GM06990 (cell line): Measurements from ENCODE around the gene EML1.

Experiments
- DNase-seq: peaks from one replicate; pipeline ENCODE4 v3.0.0-alpha.2; 2011; ENCODE audit not compliant: insufficient read length; ENCODE audit errors: extremely low read depth
- H3K27me3 ChIP-seq: replicated peaks from 2 replicates; pipeline ENCODE4 v1.6.0; 2011; ENCODE audit warnings: low read length; ENCODE audit not compliant: control insufficient read depth, insufficient read depth
- H3K36me3 ChIP-seq: 2 replicates; pipeline ENCODE4 v1.5.1; 2011; ENCODE audit warnings: low read length; ENCODE audit not compliant: control insufficient read depth, insufficient read depth
- H3K4me3 ChIP-seq: replicated peaks from 2 replicates; pipeline ENCODE4 v1.5.1; 2011; ENCODE audit warnings: low read depth, mild to moderate bottlenecking, control low read depth, low read length
- CTCF ChIP-seq: IDR thresholded peaks from 2 replicates; pipeline ENCODE4 v1.5.1; 2011; ENCODE audit warnings: low read length, control low read depth, mild to moderate bottlenecking, inconsistent platforms; ENCODE audit not compliant: insufficient read depth, poor library complexity, severe bottlenecking

Gene EML1

GRCh38 chr14:99928963-99929362 lies 135.8 kb downstream of the EML1 start:
- H3K4me3 ChIP-seq, result no peak overlapping the region
- H3K36me3 ChIP-seq, result no peaks in the 10 kb centered on the region
- H3K27me3 ChIP-seq, result no peaks in the 10 kb centered on the region
- no peak for DNase-seq
- TF ChIP-seq CTCF, result no peak

- Histone ChIP-seq H3K4me3 (no peak overlapping the region), H3K36me3 (no peaks in the 10 kb centered on the region; the same call in 1 of the 2 replicates)
These were observed 136.4 kb downstream of the EML1 start for GRCh38 chr14:99929601-99930000.

GRCh38 chr14:99930420-99931274 lies 137.4 kb downstream of the EML1 start:
- TF ChIP-seq CTCF, result no peak
- Histone ChIP-seq H3K36me3 (no peaks in the 10 kb centered on the region; the same call in 1 of the 2 replicates), H3K27me3 (no peaks in the 10 kb centered on the region), H3K4me3 (no peak overlapping the region)
- DNase-seq, result peak; percentile 81

More at GRCh38 chr14:99929601-99930000, 136.4 kb downstream of the EML1 start:
- TF ChIP-seq CTCF, result no peak
- H3K27me3 ChIP-seq, result no peaks in the 10 kb centered on the region
- DNase-seq, result no peak

GRCh38 chr14:99931308-99931707 lies 138.1 kb downstream of the EML1 start:
- H3K4me3 ChIP-seq, result no peak overlapping the region
- DNase-seq, result no peak
- no peaks in the 10 kb centered on the region for H3K27me3 ChIP-seq
- H3K36me3 ChIP-seq, result no peaks in the 10 kb centered on the region; the same call in 1 of the 2 replicates
- no peak for TF ChIP-seq CTCF

GRCh38 chr14:99936056-99936455 lies 142.8 kb downstream of the EML1 start:
- no peaks in the 10 kb centered on the region; the same call in 1 of the 2 replicates for H3K36me3 ChIP-seq
- no peak for DNase-seq
- H3K27me3 ChIP-seq, result no peaks in the 10 kb centered on the region; the same call in 1 of the 2 replicates
- no peak for TF ChIP-seq CTCF
- H3K4me3 ChIP-seq, result no peak overlapping the region
